Inferior parietal cortex (tissue), 1 donor: ENCODE results near the gene DNAI7.

Experiments used
- DNase-seq: peaks from one replicate; pipeline ENCODE4 v3.0.0-alpha.2; 2016; ENCODE audit errors: extremely low spot score

Gene DNAI7

GRCh38 chr12:25195056-25195971 is at the start of gene DNAI7, which contains the start of gene ETFRF1:
DNAI7 (minus strand) TSS chr12:25195160; CDS start chr12:25195078, 82 bp downstream.
ETFRF1 (plus strand) TSS chr12:25195237; CDS start chr12:25203957, 8,720 bp downstream.
- peak; percentile 90 for DNase-seq

DNA sequence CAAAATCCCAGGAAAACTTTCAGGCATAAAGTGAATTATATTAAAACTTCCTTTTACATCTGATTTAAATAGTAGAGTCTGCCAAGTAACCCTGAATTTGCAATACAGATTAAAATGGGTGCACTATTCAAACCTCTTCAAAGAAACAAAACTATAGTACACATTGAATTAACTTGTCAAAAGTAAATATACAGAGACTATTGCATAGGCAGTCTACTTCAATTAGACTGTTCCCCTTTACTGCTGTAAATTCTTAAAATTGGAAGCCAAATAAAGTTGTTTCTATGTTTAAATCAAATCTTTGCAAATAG is 48.7 kb upstream of the DNAI7 start:
- no peak for DNase-seq

DNA sequence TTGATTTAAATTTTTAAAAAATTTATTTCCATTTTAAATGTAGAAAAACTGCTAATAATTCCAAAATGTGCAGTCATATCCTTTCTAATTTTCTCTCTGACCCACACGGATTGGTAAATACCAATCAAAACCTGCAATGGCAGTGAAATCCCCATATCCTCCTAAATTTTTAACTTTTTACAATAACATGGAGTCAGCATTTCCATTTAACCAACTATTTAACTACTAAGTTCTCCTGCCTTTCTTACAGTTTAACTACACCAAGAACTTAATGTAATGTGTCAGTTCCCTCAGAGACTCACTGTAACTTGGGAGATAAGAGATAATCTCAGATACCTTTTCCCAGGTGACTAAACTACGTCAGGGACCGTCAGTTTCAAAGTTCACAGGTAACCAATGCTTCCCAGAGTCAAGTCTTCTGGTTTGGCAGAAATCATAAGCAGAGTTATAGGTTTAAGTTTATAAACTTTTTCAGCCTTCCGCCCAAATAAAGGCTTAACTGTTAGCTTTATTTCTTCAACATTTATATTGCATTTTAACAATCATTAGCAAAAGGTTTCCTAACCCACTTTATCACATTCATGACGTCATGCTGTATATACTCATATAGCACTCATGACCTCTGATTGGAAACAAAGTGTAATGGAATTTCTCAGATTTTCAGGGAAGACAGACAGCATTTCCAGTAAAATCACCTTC is 48.2 kb upstream of the DNAI7 start:
- no peak for DNase-seq

DNA sequence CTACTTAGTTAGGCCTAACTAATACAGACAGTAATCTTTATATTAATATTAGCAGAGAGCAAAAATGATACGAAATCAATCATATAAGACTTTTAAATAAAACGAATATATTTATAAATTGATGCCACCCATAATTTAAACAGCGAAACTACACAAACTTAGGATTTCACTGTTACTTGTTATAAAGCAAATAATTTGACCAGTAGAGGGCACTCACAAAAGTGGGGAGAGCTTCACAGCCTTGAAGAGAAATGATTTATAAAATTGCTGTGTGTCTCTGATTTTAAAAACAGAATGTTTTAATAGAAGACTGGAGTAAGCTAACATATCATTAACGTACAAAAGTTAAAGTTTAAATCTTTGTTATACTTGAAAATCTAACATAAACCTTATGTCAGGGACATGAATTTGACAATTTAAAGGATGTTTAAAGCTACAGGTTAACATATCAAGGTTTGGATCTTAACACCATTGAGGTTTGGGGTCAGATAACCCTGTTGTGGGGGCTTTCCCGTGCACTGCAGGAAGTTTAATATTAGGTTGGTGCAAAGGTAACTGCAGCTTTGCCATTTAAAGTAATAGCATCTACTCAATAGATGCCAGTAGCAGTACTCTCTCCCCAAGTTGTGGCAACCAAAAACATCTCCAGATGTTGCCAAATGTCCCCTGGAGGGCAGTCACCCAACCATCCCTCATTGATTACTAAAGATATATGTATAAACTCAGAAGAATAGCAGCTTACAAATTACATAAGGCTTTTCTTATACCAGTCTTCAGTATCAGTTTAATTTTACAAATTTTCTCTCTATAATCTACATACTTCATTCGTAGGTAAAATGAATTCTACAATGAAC is 46.4 kb upstream of the DNAI7 start:
- DNase-seq: peak; percentile 76

- DNase-seq: no peak
These were observed 41.7 kb upstream of the DNAI7 start for GRCh38 chr12:25236626-25237025.

- DNase-seq: no peak
These were observed 41.2 kb upstream of the DNAI7 start for GRCh38 chr12:25236190-25236589.

DNA sequence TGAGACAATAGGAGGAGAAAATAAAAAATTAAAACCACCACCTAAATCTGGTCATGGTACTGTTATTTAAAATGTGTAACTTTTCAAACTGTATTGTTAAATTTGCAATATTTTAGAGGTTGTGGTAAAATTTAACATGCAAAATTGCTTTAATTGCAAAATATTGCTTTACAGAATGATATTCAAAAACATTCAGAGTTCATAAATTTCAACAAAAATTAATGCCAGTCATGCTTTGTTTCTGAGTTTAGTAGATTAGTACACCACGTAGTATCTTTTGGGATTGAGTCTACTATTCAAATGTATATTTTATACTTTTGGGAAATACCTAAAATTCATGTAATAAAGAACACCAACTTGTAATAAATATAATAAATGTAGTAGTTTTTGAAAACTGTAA is 18.4 kb upstream of the DNAI7 start:
- no peak for DNase-seq

- DNase-seq: no peak
These were observed 13.6 kb upstream of the DNAI7 start for GRCh38 chr12:25208554-25208953.

- DNase-seq: no peak
These were observed 12.9 kb upstream of the DNAI7 start for GRCh38 chr12:25207846-25208245.

- DNase-seq: no peak
These were observed 12.5 kb upstream of the DNAI7 start for GRCh38 chr12:25207411-25207810.

GRCh38 chr12:25202137-25202536 is 7.2 kb upstream of the DNAI7 start:
- DNase-seq: no peak

- no peak for DNase-seq
These were observed 5.7 kb upstream of the DNAI7 start for GRCh38 chr12:25200703-25201102.

GRCh38 chr12:25197608-25198007 is 2.6 kb upstream of the DNAI7 start:
- DNase-seq: no peak

GRCh38 chr12:25194722-25195055 is 271 bp downstream of the DNAI7 start:
- no peak for DNase-seq

DNA sequence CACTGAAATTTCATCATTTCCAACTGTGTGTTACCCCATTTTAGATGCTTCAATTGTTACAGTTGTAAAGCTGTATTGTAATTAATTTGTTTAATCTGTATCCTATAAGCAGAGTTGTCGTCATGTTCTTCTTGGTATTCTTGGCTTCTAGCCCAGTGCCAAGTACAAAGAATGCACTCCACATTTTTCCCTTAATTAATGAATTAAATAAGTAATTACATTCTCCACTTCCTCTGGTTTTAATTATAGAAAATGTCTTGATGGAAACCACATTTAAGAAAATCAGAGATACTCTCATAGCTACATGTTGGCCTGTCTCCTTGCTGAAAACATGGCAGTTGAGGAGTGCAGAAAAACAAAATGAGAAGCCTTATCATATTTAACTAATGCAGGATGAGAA is 746 bp downstream of the DNAI7 start:
- no peak for DNase-seq

DNA sequence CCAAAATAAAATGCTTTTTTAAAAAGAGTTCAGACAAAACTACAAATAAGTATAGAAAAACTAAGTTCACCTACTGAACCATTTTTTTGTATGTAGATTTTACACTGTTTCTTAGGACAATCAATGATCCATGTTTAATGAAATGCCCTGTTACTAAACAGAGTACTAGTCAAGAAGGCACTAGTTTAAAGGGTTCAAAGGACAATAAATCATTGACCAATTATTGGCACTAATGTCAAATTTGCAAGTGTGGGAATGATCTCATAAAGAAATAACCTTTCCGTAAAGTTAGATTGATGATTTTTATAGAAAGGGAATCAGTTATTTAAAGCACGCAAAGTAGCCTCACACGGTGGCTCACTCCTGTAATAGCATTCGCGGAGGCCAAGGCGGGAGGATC is 4.2 kb downstream of the DNAI7 start:
- no peak for DNase-seq

- no peak for DNase-seq
These were observed 5.3 kb downstream of the DNAI7 start for GRCh38 chr12:25189656-25190055.

DNA sequence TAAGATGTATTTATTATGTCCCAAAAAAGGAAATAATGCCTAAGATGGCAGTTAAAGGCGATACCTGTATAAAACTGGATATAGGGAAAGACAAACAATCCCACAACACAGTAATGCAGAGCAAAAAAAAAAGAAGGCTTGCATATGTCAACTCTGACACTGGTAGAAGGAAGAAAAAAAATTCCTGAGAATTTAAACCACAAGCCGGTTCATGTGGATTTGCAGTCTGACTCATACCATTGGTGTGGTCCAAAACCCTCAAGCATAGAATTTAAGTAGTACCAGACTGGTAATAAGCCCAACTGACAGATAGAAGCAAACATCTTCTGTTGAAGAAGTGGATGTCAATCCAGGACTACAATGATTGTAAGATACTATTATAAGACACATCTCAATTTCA is 7.2 kb downstream of the DNAI7 start:
- DNase-seq: no peak

DNA sequence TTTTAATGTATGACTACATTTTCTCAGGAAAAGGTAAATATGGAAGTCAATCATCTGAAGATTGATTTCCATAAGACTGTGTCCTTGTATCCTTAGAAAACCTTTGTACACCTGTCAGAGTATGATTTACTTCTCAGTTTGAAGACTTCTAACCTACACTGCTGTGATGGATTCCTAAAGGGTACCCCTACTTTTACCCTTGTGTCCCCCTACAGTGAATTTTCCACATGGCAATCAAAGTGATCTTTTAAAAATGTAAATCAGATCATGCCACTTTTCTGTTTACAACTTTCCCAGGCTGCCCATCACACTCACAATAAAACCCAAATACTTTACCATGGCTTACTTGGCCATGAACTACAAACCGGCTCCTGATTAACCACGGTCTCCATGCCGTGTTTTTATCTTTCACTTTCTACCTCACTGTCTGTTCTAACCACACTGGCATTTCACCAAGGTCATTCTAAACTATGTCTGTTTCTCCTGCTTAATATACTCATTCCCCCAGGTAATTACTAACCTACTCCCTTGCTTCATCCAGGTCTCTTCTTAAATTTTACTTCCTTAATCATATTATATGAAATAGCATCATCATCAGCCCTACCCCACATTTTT is 8.1 kb downstream of the DNAI7 start:
- DNase-seq: no peak

- DNase-seq: no peak
These were observed 8.7 kb downstream of the DNAI7 start for GRCh38 chr12:25186038-25186787.

GRCh38 chr12:25184132-25184531 is 10.8 kb downstream of the DNAI7 start:
- no peak for DNase-seq
